ENCODE results near the gene YWHAQ. TPM values are rescaled to one million over a fixed set of nuclear protein-coding genes. Genes with fewer than 3 reads are reported as not detected.

The YWHAQ gene
- total and polyA plus RNA-seq, 5 donors from 2014 or later, result 160 to 359 (median 279) TPM

GRCh38 chr2:9573013-9573720, 57.6 kb downstream of the YWHAQ start:
- DNase-seq (no peak), ATAC-seq (ENCODE audit: low read depth in 2 of 2) (no peak)
- Histone ChIP-seq H3K27me3 (ENCODE audit: control insufficient read depth, insufficient read depth, low read length) (no peaks in the 10 kb centered on the region), H3K36me3 (ENCODE audit: control insufficient read depth, insufficient read depth, low read length) (no peaks in the 10 kb centered on the region), H3K4me1 (ENCODE audit: control insufficient read depth, insufficient read depth, low read length, poor library complexity, severe bottlenecking) (no peaks in the 10 kb centered on the region), H3K4me3 (ENCODE audit: low read depth, low read length) (no peak overlapping the region), H3K27ac (ENCODE audit: insufficient read depth, low read length, poor library complexity, severe bottlenecking) (no peak overlapping the region), H3K9me3 (ENCODE audit: control insufficient read depth in 2 of 2, low read length in 2 of 2) (no peaks in the 10 kb centered on the region)
- H3K36me3 Mint-ChIP-seq, result no peaks in the 10 kb centered on the region
- H3K4me3 Mint-ChIP-seq, result no peak overlapping the region
- H3K27me3 Mint-ChIP-seq, result no peaks in the 10 kb centered on the region
- peaks cover 0 to 8% (median 3%) of the 10 kb centered on the region in 4 donors for H3K4me1 Mint-ChIP-seq
- H3K9me3 Mint-ChIP-seq, result no peaks in the 10 kb centered on the region
- no peak overlapping the region for H3K27ac Mint-ChIP-seq

- DNase-seq, result no peak
- Histone ChIP-seq H3K36me3 (ENCODE audit: control insufficient read depth, insufficient read depth, low read length) (no peaks in the 10 kb centered on the region), H3K9me3 (ENCODE audit: control insufficient read depth in 2 of 2, low read length in 2 of 2) (no peaks in the 10 kb centered on the region), H3K27ac (ENCODE audit: insufficient read depth, low read length, poor library complexity, severe bottlenecking) (no peak overlapping the region), H3K4me3 (ENCODE audit: low read depth, low read length) (no peak overlapping the region), H3K27me3 (ENCODE audit: control insufficient read depth, insufficient read depth, low read length) (no peaks in the 10 kb centered on the region), H3K4me1 (ENCODE audit: control insufficient read depth, insufficient read depth, low read length, poor library complexity, severe bottlenecking) (no peaks in the 10 kb centered on the region)
- Mint-ChIP-seq H3K9me3 (no peaks in the 10 kb centered on the region), H3K36me3 (no peaks in the 10 kb centered on the region), H3K27me3 (no peaks in the 10 kb centered on the region), H3K27ac (no peak overlapping the region), H3K4me3 (no peak overlapping the region), H3K4me1 (peaks cover 0 to 8% (median 3%) of the 10 kb centered on the region in 4 donors)
- ATAC-seq (ENCODE audit: low read depth in 2 of 2), result peak in 1 of 2 donors; percentile 14
These were observed 60.4 kb downstream of the YWHAQ start for GRCh38 chr2:9570182-9571060.

- no peaks in the 10 kb centered on the region for H3K36me3 ChIP-seq (ENCODE audit: control insufficient read depth, insufficient read depth, low read length)
- no peaks in the 10 kb centered on the region for H3K4me1 ChIP-seq (ENCODE audit: control insufficient read depth, insufficient read depth, low read length, poor library complexity, severe bottlenecking)
- H3K27me3 ChIP-seq (ENCODE audit: control insufficient read depth, insufficient read depth, low read length), result no peaks in the 10 kb centered on the region
- H3K4me3 ChIP-seq (ENCODE audit: low read depth, low read length), result no peak overlapping the region
- ATAC-seq (ENCODE audit: low read depth in 2 of 2), result no peak
- no peak overlapping the region for H3K27ac ChIP-seq (ENCODE audit: insufficient read depth, low read length, poor library complexity, severe bottlenecking)
- Mint-ChIP-seq H3K27me3 (no peaks in the 10 kb centered on the region), H3K36me3 (no peaks in the 10 kb centered on the region), H3K4me3 (no peak overlapping the region), H3K9me3 (peaks cover 0 to 2% (median 0%) of the 10 kb centered on the region in 7 donors), H3K4me1 (peaks cover 0 to 5% (median under 1%) of the 10 kb centered on the region in 4 donors), H3K27ac (no peak overlapping the region)
- H3K9me3 ChIP-seq (ENCODE audit: control insufficient read depth in 2 of 2, low read length in 2 of 2), result no peaks in the 10 kb centered on the region
- no peak for DNase-seq
These were observed 65.2 kb downstream of the YWHAQ start for GRCh38 chr2:9565436-9566153.

- DNase-seq (no peak), ATAC-seq (ENCODE audit: low read depth in 2 of 2) (no peak)
- H3K9me3 Mint-ChIP-seq, result peaks cover 0 to 2% (median 0%) of the 10 kb centered on the region in 7 donors
- H3K27ac Mint-ChIP-seq, result peak overlapping the region in 1 of 3 donors; percentile 34
- no peak overlapping the region for H3K27ac ChIP-seq (ENCODE audit: insufficient read depth, low read length, poor library complexity, severe bottlenecking)
- H3K36me3 Mint-ChIP-seq, result no peaks in the 10 kb centered on the region
- peaks cover 5 to 23% (median 14%) of the 10 kb centered on the region in 4 donors for H3K4me1 Mint-ChIP-seq
- H3K27me3 Mint-ChIP-seq, result no peaks in the 10 kb centered on the region
- H3K9me3 ChIP-seq (ENCODE audit: control insufficient read depth in 2 of 2, low read length in 2 of 2), result no peaks in the 10 kb centered on the region
- H3K4me1 ChIP-seq (ENCODE audit: control insufficient read depth, insufficient read depth, low read length, poor library complexity, severe bottlenecking), result peaks cover 10% of the 10 kb centered on the region
- peaks cover 4% of the 10 kb centered on the region for H3K36me3 ChIP-seq (ENCODE audit: control insufficient read depth, insufficient read depth, low read length)
- H3K4me3 ChIP-seq (ENCODE audit: low read depth, low read length), result no peak overlapping the region
- no peaks in the 10 kb centered on the region for H3K27me3 ChIP-seq (ENCODE audit: control insufficient read depth, insufficient read depth, low read length)
- H3K4me3 Mint-ChIP-seq, result peak overlapping the region in 1 of 4 donors; percentile 64
These were observed 70.2 kb downstream of the YWHAQ start for GRCh38 chr2:9560628-9561027.

GRCh38 chr2:9558948-9559381, 71.8 kb downstream of the YWHAQ start:
- no peak for ATAC-seq (ENCODE audit: low read depth in 2 of 2)
- Mint-ChIP-seq H3K9me3 (peaks cover 0 to 2% (median 0%) of the 10 kb centered on the region in 7 donors), H3K4me1 (peaks cover 14 to 38% (median 26%) of the 10 kb centered on the region in 4 donors), H3K27me3 (no peaks in the 10 kb centered on the region), H3K4me3 (peak overlapping the region in 2 of 4 donors; percentile 67 to 75), H3K36me3 (no peaks in the 10 kb centered on the region), H3K27ac (peak overlapping the region in 1 of 3 donors; percentile 76)
- H3K36me3 ChIP-seq (ENCODE audit: control insufficient read depth, insufficient read depth, low read length), result peaks cover 4% of the 10 kb centered on the region
- no peak overlapping the region for H3K27ac ChIP-seq (ENCODE audit: insufficient read depth, low read length, poor library complexity, severe bottlenecking)
- no peaks in the 10 kb centered on the region for H3K9me3 ChIP-seq (ENCODE audit: control insufficient read depth in 2 of 2, low read length in 2 of 2)
- no peaks in the 10 kb centered on the region for H3K27me3 ChIP-seq (ENCODE audit: control insufficient read depth, insufficient read depth, low read length)
- no peak for DNase-seq
- H3K4me3 ChIP-seq (ENCODE audit: low read depth, low read length), result no peak overlapping the region
- H3K4me1 ChIP-seq (ENCODE audit: control insufficient read depth, insufficient read depth, low read length, poor library complexity, severe bottlenecking), result peaks cover 24% of the 10 kb centered on the region

GRCh38 chr2:9556121-9556743, 74.6 kb downstream of the YWHAQ start:
- Histone ChIP-seq H3K4me1 (ENCODE audit: control insufficient read depth, insufficient read depth, low read length, poor library complexity, severe bottlenecking) (peaks cover 49% of the 10 kb centered on the region), H3K36me3 (ENCODE audit: control insufficient read depth, insufficient read depth, low read length) (peaks cover 4% of the 10 kb centered on the region), H3K27ac (ENCODE audit: insufficient read depth, low read length, poor library complexity, severe bottlenecking) (peak overlapping the region; percentile 91), H3K9me3 (ENCODE audit: control insufficient read depth in 2 of 2, low read length in 2 of 2) (no peaks in the 10 kb centered on the region), H3K27me3 (ENCODE audit: control insufficient read depth, insufficient read depth, low read length) (no peaks in the 10 kb centered on the region), H3K4me3 (ENCODE audit: low read depth, low read length) (peak overlapping the region; percentile 88)
- peak overlapping the region; percentile 95 to 99 (median 96) for H3K4me3 Mint-ChIP-seq
- H3K36me3 Mint-ChIP-seq, result no peaks in the 10 kb centered on the region
- DNase-seq (peak in 2 of 3 donors; percentile 9 to 57), ATAC-seq (ENCODE audit: low read depth in 2 of 2) (peak in 1 of 2 donors; percentile 2)
- H3K9me3 Mint-ChIP-seq, result no peaks in the 10 kb centered on the region
- H3K4me1 Mint-ChIP-seq, result peaks cover 24 to 64% (median 46%) of the 10 kb centered on the region in 4 donors
- no peaks in the 10 kb centered on the region for H3K27me3 Mint-ChIP-seq
- peak overlapping the region; percentile 87 to 97 (median 97) for H3K27ac Mint-ChIP-seq

Measured in CD4-positive, CD25-positive, alpha-beta regulatory T cell (primary cell).